Measurements from ENCODE around the gene MIGA1. TPM values are rescaled to one million over a fixed set of nuclear protein-coding genes. Genes with fewer than 3 reads are reported as not detected.

MIGA1 gene
- polyA plus RNA-seq, 2 of the 4 experiments (the other 2 are of a cell fraction), result 6.5 to 7.4 TPM

- Histone ChIP-seq H3K9me3 (no peaks in the 10 kb centered on the region), H3K4me1 (no peaks in the 10 kb centered on the region), H3K27ac (no peak overlapping the region), H3K4me3 (no peak overlapping the region), H3K4me2 (no peak overlapping the region)
- CTCF ChIA-PET, result no interaction called here
- DNase-seq (ENCODE audit: low read depth in 1 of 2, low spot score in 1 of 2), result no peak
- 86% methylated on average over 3 of the region's 3 CpGs for WGBS (ENCODE audit: missing lambda C conversion rate)
- TF ChIP-seq HDAC2 (IDR thresholded peaks at IDR 0.05), result no peak
- TF ChIP-seq CTCF (IDR thresholded peaks at IDR 0.05), result no peak
- TF ChIP-seq RNF2 (IDR thresholded peaks at IDR 0.05; ENCODE audit: borderline replicate concordance, low read depth), result no peak
- no peak for TF ChIP-seq RCOR1 (IDR thresholded peaks at IDR 0.05; ENCODE audit: low read depth, low read length)
- TF ChIP-seq GATA3 (IDR thresholded peaks at IDR 0.05; ENCODE audit: borderline replicate concordance), result no peak
- no peak for TF ChIP-seq JUNB (IDR thresholded peaks at IDR 0.05)
- no peak for TF ChIP-seq RFX5 (IDR thresholded peaks at IDR 0.05)
- no peak for TF ChIP-seq PBX3 (IDR thresholded peaks at IDR 0.05)
- POLR2A ChIA-PET, result no interaction called here
- FAIRE-seq, result no peak
- no peak for ATAC-seq
Observed at GRCh38 chr1:77846966-77847365, 67.5 kb downstream of the MIGA1 start.

- H3K4me3 ChIP-seq, result no peak overlapping the region
- ATAC-seq (no peak), FAIRE-seq (no peak), DNase-seq (ENCODE audit: low read depth in 1 of 2, low spot score in 1 of 2) (no peak)
- H3K4me1 ChIP-seq, result no peaks in the 10 kb centered on the region
- 83% methylated on average over 9 of the region's 9 CpGs for whole genome bisulfite sequencing (ENCODE audit: missing lambda C conversion rate)
- ChIA-PET CTCF (no interaction called here), POLR2A (no interaction called here)
- TF ChIP-seq POLR2A (IDR thresholded peaks at IDR 0.05; ENCODE audit: low read length) (no peak), MAFK (IDR thresholded peaks at IDR 0.05; ENCODE audit: partially characterized antibody) (no peak), TFCP2L1 (CRISPR knock-in tag; IDR thresholded peaks at IDR 0.05) (no peak), SMC3 (IDR thresholded peaks at IDR 0.05) (no peak), CEBPB (IDR thresholded peaks at IDR 0.05) (no peak), HMGXB4 (CRISPR knock-in tag; IDR thresholded peaks at IDR 0.05; ENCODE audit: borderline replicate concordance) (no peak), EHMT2 (IDR thresholded peaks at IDR 0.05; ENCODE audit: low read depth) (no peak), ZFP36 (IDR thresholded peaks at IDR 0.05; ENCODE audit: borderline replicate concordance, partially characterized antibody) (no peak)
- H3K9me3 ChIP-seq, result no peaks in the 10 kb centered on the region
- H3K4me2 ChIP-seq, result no peak overlapping the region
- no peak overlapping the region for H3K27ac ChIP-seq
Observed at GRCh38 chr1:77847621-77848080, 68.2 kb downstream of the MIGA1 start.

GRCh38 chr1:77850082-77850481 is 70.6 kb downstream of the MIGA1 start:
- no peak for ATAC-seq
- WGBS (ENCODE audit: missing lambda C conversion rate), result 90% methylated on average over 1 of the region's 1 CpG
- CTCF ChIA-PET, result no interaction called here

More at GRCh38 chr1:77850082-77850481, 70.6 kb downstream of the MIGA1 start:
- H3K4me1 ChIP-seq, result no peaks in the 10 kb centered on the region
- H3K4me2 ChIP-seq, result no peak overlapping the region
- POLR2A ChIA-PET, result no interaction called here
- TF ChIP-seq EHMT2 (IDR thresholded peaks at IDR 0.05; ENCODE audit: low read depth) (no peak), HEYL (CRISPR knock-in tag; IDR thresholded peaks at IDR 0.05) (no peak), PBX3 (IDR thresholded peaks at IDR 0.05) (no peak), HOXB13 (CRISPR knock-in tag; IDR thresholded peaks at IDR 0.05; ENCODE audit: low read depth) (no peak), ZFP36 (IDR thresholded peaks at IDR 0.05; ENCODE audit: borderline replicate concordance, partially characterized antibody) (no peak), KDM1A (IDR thresholded peaks at IDR 0.05; ENCODE audit: low read depth) (no peak), CBX2 (IDR thresholded peaks at IDR 0.05; ENCODE audit: borderline replicate concordance, low read depth) (no peak), BHLHE40 (IDR thresholded peaks at IDR 0.05; ENCODE audit: low read depth, low read length) (no peak), ELK1 (IDR thresholded peaks at IDR 0.05; ENCODE audit: low read depth, low read length) (no peak), CBX8 (IDR thresholded peaks at IDR 0.05) (no peak), FOSB (CRISPR knock-in tag; IDR thresholded peaks at IDR 0.05) (no peak), RFX5 (IDR thresholded peaks at IDR 0.05) (no peak), BCL3 (IDR thresholded peaks at IDR 0.05) (no peak), CHD4 (IDR thresholded peaks at IDR 0.05; ENCODE audit: borderline replicate concordance) (no peak), ZSCAN20 (CRISPR knock-in tag; IDR thresholded peaks at IDR 0.05) (no peak)
- FAIRE-seq (no peak), DNase-seq (ENCODE audit: low read depth in 1 of 2, low spot score in 1 of 2) (no peak)
- no peak overlapping the region for H3K4me3 ChIP-seq
- H3K27ac ChIP-seq, result no peak overlapping the region
- no peaks in the 10 kb centered on the region for H3K9me3 ChIP-seq
